Body of pancreas (tissue), 4 donors: ENCODE results near the gene FXYD7. TPM values are rescaled to one million over a fixed set of nuclear protein-coding genes. Genes with fewer than 3 reads are reported as not detected.
"Not testable (repeated sequence)": the region's sequence is repeated elsewhere in the genome, so short reads cannot be mapped to it uniquely, and the experiment has no call there.

Experiments used
- ATAC-seq: fragments of 150-250 bp; one replicate; pipeline ENCODE4 v1.9.1; 2016
- DNase-seq, 4 donors: peaks; one replicate each; pipeline ENCODE4 v3.0.0-alpha.2; 2019
- H3K27ac ChIP-seq, 4 donors: fragments of 200-600 bp; sonication (generic); 1 replicate in 3 of 4; 2 replicates in 1 of 4; pipeline versions ENCODE4 v1.5.1 to v1.6.1; 2016 to 2019; ENCODE audit warnings: mild to moderate bottlenecking in 1 of 4, mixed read lengths in 1 of 4, moderate library complexity in 1 of 4
- H3K27me3 ChIP-seq, 2 donors: fragments of 200-600 bp; sonication (generic); one replicate each; pipeline ENCODE4 v1.6.0; 2016; ENCODE audit warnings: mild to moderate bottlenecking in 1 of 2
- H3K36me3 ChIP-seq, 2 donors: fragments of 200-600 bp; sonication (generic); replicated peaks in 1 of 2; 2 replicates each; pipeline ENCODE4 v1.5.1; 2016; ENCODE audit warnings: low read depth in 2 of 2; ENCODE audit not compliant: insufficient read depth in 1 of 2
- H3K4me1 ChIP-seq: fragments of 200-600 bp; sonication (generic); one replicate; pipeline ENCODE4 v1.6.0; 2016
- H3K4me3 ChIP-seq, 2 donors: fragments of 200-600 bp; sonication (generic); 1 replicate in 1 of 2; 2 replicates in 1 of 2; pipeline ENCODE4 v1.5.1; 2016 to 2019
- H3K9me3 ChIP-seq, 3 donors: fragments of 200-600 bp; sonication (generic); 1 replicate in 2 of 3; 2 replicates in 1 of 3; pipeline ENCODE4 v1.5.1; 2016
- CTCF ChIP-seq, 7 experiments: fragments of 450-650 bp in 4 of 7; fragments of 200-600 bp in 3 of 7; sonication (generic) in 3 of 7; IDR thresholded peaks; one replicate each; pipeline ENCODE4 v1.5.1; 2016 to 2019; ENCODE audit warnings: antibody characterized with exemption in 7 of 7
- POLR2A ChIP-seq, 3 donors: fragments of 450-650 bp; IDR thresholded peaks; one replicate each; pipeline ENCODE4 v1.6.1; 2016; ENCODE audit warnings: antibody characterized with exemption in 3 of 3, mild to moderate bottlenecking in 2 of 3
- WGBS, 2 donors: methylation state at CpG; one replicate each; pipeline ENCODE4 v1.1.5; 2017; 5-methylcytosine and 5-hydroxymethylcytosine counted together
- intact Hi-C: fragments of 100-400 bp; cut with DNase I; formaldehyde crosslinking; loops from one replicate; pipeline ENCODE4 v1.15.1; 2023
- total RNA-seq, 2 donors: library from RNA; depleted of rRNA; stranded (reverse); fragments of >200 nt; gene quantifications; one replicate each; pipeline ENCODE4 v1.1.0, GENCODE V29; 2016

The FXYD7 gene
- total RNA-seq, 2 donors from 2014 or later = 0.52 to 1.3 TPM

- DNase-seq = no peak
- ATAC-seq = no peak
- 74 to 82% methylated on average over 1 of the region's 1 CpG for WGBS, 2 donors
These were observed 41.2 kb downstream of the FXYD7 start for GRCh38 chr19:35184267-35184666.

GRCh38 chr19:35184884-35185283 lies 41.8 kb downstream of the FXYD7 start:
- no peak for TF ChIP-seq CTCF (IDR thresholded peaks at IDR 0.05)
- TF ChIP-seq POLR2A (IDR thresholded peaks at IDR 0.05) = no peak
- Histone ChIP-seq H3K36me3 (no peaks in the 10 kb centered on the region), H3K4me1 (no peaks in the 10 kb centered on the region), H3K9me3 (no peaks in the 10 kb centered on the region), H3K4me3 (no peak overlapping the region), H3K27ac (no peak overlapping the region), H3K27me3 (no peaks in the 10 kb centered on the region)
- ATAC-seq (no peak), DNase-seq (no peak)
- intact Hi-C loops = no loop called here
- WGBS, 2 donors = 62 to 65% methylated on average over 2 of the region's 2 CpGs

More at GRCh38 chr19:35184267-35184666, 41.2 kb downstream of the FXYD7 start:
- H3K27me3 ChIP-seq = no peaks in the 10 kb centered on the region
- no peaks in the 10 kb centered on the region for H3K36me3 ChIP-seq
- no peaks in the 10 kb centered on the region for H3K9me3 ChIP-seq
- intact Hi-C loops = no loop called here
- H3K27ac ChIP-seq = no peak overlapping the region
- no peak for TF ChIP-seq CTCF (IDR thresholded peaks at IDR 0.05)
- H3K4me3 ChIP-seq = no peak overlapping the region
- no peaks in the 10 kb centered on the region for H3K4me1 ChIP-seq

- WGBS, 2 donors = 60 to 73% methylated on average over 9 of the region's 9 CpGs
- no peak for ATAC-seq
These were observed 51.2 kb downstream of the FXYD7 start for GRCh38 chr19:35194012-35194984.

GRCh38 chr19:35195830-35196229 lies 52.8 kb downstream of the FXYD7 start:
- intact Hi-C loops = no loop called here
- Histone ChIP-seq H3K27ac (no peak overlapping the region), H3K36me3 (no peaks in the 10 kb centered on the region), H3K4me1 (no peaks in the 10 kb centered on the region), H3K9me3 (no peaks in the 10 kb centered on the region), H3K4me3 (no peak overlapping the region), H3K27me3 (no peaks in the 10 kb centered on the region)
- TF ChIP-seq CTCF (IDR thresholded peaks at IDR 0.05) = no peak
- no peak for TF ChIP-seq POLR2A (IDR thresholded peaks at IDR 0.05)
- no peak for ATAC-seq
- DNase-seq = no peak
- WGBS, 2 donors = 40 to 47% methylated on average over 2 of the region's 2 CpGs

More at GRCh38 chr19:35194012-35194984, 51.2 kb downstream of the FXYD7 start:
- intact Hi-C loops = no loop called here
- DNase-seq = no peak
- Histone ChIP-seq H3K4me3 (no peak overlapping the region), H3K27ac (no peak overlapping the region), H3K36me3 (no peaks in the 10 kb centered on the region), H3K27me3 (no peaks in the 10 kb centered on the region), H3K9me3 (no peaks in the 10 kb centered on the region), H3K4me1 (no peaks in the 10 kb centered on the region)
- TF ChIP-seq CTCF (IDR thresholded peaks at IDR 0.05) (no peak), POLR2A (IDR thresholded peaks at IDR 0.05) (no peak)

- H3K4me1 ChIP-seq, H3K4me3 ChIP-seq, H3K27me3 ChIP-seq, intact Hi-C loops, DNase-seq, H3K36me3 ChIP-seq, H3K9me3 ChIP-seq, H3K27ac ChIP-seq, ATAC-seq: not testable (repeated sequence)
- WGBS, 2 donors = 67 to 71% methylated on average over 6 of the region's 6 CpGs
These were observed 53.8 kb downstream of the FXYD7 start for GRCh38 chr19:35196861-35197260.
